Mesodermal cell (in vitro differentiated cells): ENCODE measurements around the gene TTC39C.
"Not testable (repeated sequence)": the region's sequence is repeated elsewhere in the genome, so short reads cannot be mapped to it uniquely, and the experiment has no call there.

Source experiments
- H3K27ac ChIP-seq: 2 replicates; pipeline ENCODE4 v1.7.0; 2013; ENCODE audit warnings: mild to moderate bottlenecking, low read depth, low read length, moderate library complexity; ENCODE audit not compliant: severe bottlenecking
- H3K36me3 ChIP-seq: 2 replicates; pipeline ENCODE4 v1.7.1; 2013; ENCODE audit warnings: mild to moderate bottlenecking, low read length, moderate library complexity; ENCODE audit not compliant: control insufficient read depth, insufficient read depth
- H3K4me1 ChIP-seq: one replicate; pipeline ENCODE4 v1.7.1; 2013; ENCODE audit warnings: mild to moderate bottlenecking, low read length; ENCODE audit not compliant: insufficient read depth, control insufficient read depth, poor library complexity, severe bottlenecking
- H3K4me3 ChIP-seq: 2 replicates; pipeline ENCODE4 v1.7.0; 2013; ENCODE audit warnings: low read length, control low read depth, mild to moderate bottlenecking; ENCODE audit not compliant: insufficient read depth, poor library complexity, severe bottlenecking; ENCODE audit errors: extremely low read depth
- H3K9me3 ChIP-seq: 2 replicates; pipeline ENCODE4 v1.7.1; 2013; ENCODE audit warnings: mild to moderate bottlenecking, low read length, moderate library complexity; ENCODE audit not compliant: control insufficient read depth
- WGBS, 2 experiments: methylation state at CpG; one replicate each; pipeline ENCODE4 v1.1.5; 2013; ENCODE audit warnings: missing lambda C conversion rate in 2 of 2; ENCODE audit not compliant: insufficient coverage in 2 of 2; 5-methylcytosine and 5-hydroxymethylcytosine counted together

Gene TTC39C

DNA sequence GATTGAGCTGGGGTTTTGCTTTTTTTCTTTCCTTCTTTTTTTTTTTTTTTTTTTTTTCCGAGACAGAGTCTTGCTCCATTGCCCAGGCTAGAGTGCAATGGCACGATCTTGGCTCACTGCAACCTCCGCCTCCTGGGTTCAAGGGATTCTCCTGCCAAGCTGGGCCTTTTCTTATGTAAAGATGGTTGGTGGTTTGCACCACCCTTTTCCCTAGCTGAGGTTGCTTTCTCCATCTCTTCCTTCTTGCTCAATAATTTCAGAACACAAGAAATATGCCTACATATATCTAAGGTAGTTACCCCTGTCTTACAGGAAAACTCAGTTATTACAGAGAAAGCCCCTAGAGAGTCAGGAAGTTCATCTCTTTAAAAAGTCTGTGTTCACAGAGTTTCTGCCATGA is 7.0 kb downstream of the TTC39C start:
- Histone ChIP-seq H3K4me3 (no peak overlapping the region), H3K4me1 (no peaks in the 10 kb centered on the region), H3K9me3 (no peaks in the 10 kb centered on the region), H3K27ac (no peak overlapping the region), H3K36me3 (peaks cover 7% of the 10 kb centered on the region)
- whole genome bisulfite sequencing, 2 experiments: no CpG with 5 or more reads among the region's 3 CpGs

DNA sequence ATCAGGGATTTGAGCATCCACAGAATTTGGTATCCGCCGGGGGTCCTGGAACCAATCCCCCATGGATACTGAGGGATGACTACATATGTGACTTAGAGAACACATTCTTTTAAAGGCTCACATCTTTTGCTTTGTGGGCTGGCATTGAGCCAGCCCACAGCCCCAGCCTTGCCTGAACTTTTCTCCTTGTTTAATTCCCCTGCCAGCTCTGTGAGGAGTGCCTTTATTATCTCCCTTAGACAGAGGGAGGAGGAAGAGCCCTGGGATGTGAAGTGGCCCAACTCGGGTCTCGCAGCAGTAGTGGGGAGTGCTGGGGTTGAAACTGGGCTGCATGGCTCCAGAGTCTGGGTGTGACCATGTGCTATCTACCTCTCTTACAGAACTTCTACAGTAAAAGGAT is 7.6 kb downstream of the TTC39C start:
- H3K27ac ChIP-seq: no peak overlapping the region
- H3K4me3 ChIP-seq: no peak overlapping the region
- WGBS, 2 experiments: 94 to 100% methylated on average over 2 of the region's 4 CpGs
- peaks cover 7% of the 10 kb centered on the region for H3K36me3 ChIP-seq
- H3K4me1 ChIP-seq: no peaks in the 10 kb centered on the region
- H3K9me3 ChIP-seq: no peaks in the 10 kb centered on the region

DNA sequence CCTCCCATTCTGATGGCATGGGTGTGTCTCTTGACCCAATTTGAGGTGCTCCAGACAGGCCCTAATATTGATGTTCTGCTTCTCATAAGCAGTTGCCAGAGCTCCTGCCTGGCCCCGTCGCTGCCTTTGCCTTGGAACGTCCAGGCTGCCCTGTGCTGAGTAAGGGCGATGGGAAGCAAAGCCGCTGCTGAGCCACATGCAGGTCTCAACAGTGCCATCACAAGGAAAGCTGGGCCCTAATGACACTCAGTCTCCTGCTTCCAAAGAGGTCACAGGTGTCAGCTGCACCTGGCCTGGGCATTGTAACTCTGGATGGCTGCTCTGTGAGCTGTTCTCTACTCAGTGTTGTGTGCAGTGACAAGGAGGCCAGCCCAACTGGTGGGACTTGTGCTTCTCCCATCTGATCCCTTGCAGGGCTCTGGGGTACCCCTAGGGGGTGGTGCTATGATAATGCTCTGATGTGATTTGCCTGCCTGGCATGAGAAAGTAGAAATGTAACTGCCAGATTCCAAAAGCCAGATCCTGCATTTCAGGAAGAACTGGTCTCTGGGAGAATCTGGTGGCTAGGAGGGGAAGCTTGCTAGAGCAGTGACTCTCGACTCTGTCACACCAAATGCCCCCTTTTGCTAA is 8.7 kb downstream of the TTC39C start:
- Histone ChIP-seq H3K9me3 (no peaks in the 10 kb centered on the region), H3K27ac (no peak overlapping the region), H3K4me3 (no peak overlapping the region), H3K36me3 (peaks cover 7% of the 10 kb centered on the region), H3K4me1 (no peaks in the 10 kb centered on the region)
- 92 to 97% methylated on average over 5 of the region's 6 CpGs for WGBS, 2 experiments

DNA sequence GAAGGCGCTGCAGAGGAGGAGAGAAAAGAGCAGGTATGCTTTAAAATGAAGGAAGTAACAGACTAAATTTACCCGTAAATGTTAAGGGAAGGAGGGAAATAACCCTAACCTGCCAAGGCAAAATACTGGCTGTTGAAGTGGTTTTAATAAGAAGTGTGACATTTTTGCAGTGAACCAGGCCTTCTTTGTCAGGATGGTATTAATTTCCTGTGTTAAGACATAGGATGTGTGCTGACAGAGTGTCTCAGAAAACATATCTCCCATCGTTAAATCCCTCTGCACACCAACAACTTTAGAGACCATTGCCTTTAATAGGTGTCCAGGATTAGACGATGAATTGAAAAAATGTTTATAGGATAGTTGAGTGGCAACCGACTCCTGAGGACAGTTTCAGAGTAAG is 9.9 kb downstream of the TTC39C start:
- no peaks in the 10 kb centered on the region for H3K4me1 ChIP-seq
- no peak overlapping the region for H3K4me3 ChIP-seq
- 92 to 95% methylated on average over 2 of the region's 5 CpGs for WGBS, 2 experiments
- H3K9me3 ChIP-seq: no peaks in the 10 kb centered on the region
- H3K27ac ChIP-seq: no peak overlapping the region
- peaks cover 7% of the 10 kb centered on the region for H3K36me3 ChIP-seq

GRCh38 chr18:24026457-24026856 is 11.9 kb downstream of the TTC39C start:
- Histone ChIP-seq H3K27ac (no peak overlapping the region), H3K4me1 (no peaks in the 10 kb centered on the region), H3K36me3 (peaks cover 7% of the 10 kb centered on the region), H3K9me3 (no peaks in the 10 kb centered on the region), H3K4me3 (no peak overlapping the region)
- 92 to 94% methylated on average over 2 of the region's 3 CpGs for WGBS, 2 experiments

DNA sequence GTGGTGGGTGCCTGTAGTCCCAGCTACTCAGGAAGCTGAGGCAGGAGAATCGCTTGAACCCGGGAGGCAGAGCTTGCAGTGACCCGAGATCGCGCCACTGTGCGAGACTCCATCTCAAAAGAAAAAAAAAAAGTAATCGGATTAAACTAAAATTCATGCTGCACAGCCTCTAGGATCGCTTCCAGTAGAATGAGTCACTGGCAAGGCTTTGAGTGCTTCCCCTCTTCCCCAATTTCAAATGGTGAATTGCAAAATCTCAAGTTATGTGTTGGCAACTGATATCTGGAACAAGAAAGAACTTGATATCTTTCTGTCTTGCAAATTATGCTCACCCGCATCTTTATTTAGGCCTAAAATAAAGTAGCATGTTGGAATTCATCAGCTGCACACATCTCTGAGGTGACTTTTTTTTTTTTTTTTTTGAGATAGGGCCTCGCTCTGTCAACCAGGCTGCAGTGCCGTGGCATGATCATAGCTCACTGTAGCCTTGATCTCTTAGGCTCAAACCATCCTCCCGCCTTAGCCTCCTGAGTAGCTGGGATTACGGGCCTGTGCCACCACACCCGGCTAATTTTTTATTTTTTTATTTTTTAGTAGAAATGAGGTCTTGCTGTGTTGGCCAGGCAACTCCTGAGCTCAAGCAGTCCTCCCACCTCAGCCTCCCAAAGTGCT is 12.7 kb downstream of the TTC39C start:
- Histone ChIP-seq H3K36me3 (peaks cover 7% of the 10 kb centered on the region), H3K9me3 (no peaks in the 10 kb centered on the region), H3K4me1 (no peaks in the 10 kb centered on the region), H3K27ac (no peak overlapping the region), H3K4me3 (no peak overlapping the region)
- 87 to 95% methylated on average over 7 to 11 of the region's 14 CpGs for WGBS, 2 experiments

DNA sequence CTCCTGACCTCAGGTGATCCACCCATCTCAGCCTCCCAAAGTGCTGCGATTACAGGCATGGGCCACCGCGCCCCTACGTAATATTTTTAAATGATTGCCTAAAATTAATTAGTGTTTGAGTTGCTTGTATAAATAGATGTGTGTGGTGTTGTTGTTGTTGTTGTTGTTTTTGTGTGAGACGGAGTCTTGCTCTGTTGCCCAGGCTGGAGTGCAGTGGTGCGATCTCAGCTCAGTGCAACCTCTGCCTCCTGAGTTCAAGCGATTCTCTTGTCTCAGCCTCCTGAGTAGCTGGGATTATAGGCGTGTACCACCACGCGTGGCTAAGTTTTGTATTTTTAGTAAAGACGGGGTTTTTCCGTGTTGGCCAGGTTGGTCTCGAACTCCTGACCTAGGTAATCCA is 14.4 kb downstream of the TTC39C start:
- H3K27ac ChIP-seq, H3K36me3 ChIP-seq, H3K4me3 ChIP-seq, H3K4me1 ChIP-seq, H3K9me3 ChIP-seq: not testable (repeated sequence)
- WGBS, 2 experiments: 86 to 92% methylated on average over 9 to 12 of the region's 13 CpGs

- H3K9me3 ChIP-seq: no peaks in the 10 kb centered on the region
- 85 to 94% methylated on average over 3 of the region's 3 CpGs for WGBS, 2 experiments
- no peaks in the 10 kb centered on the region for H3K4me1 ChIP-seq
- H3K4me3 ChIP-seq: no peak overlapping the region
- H3K36me3 ChIP-seq: no peaks in the 10 kb centered on the region
- H3K27ac ChIP-seq: no peak overlapping the region
Observed at GRCh38 chr18:24031318-24031717, 16.8 kb downstream of the TTC39C start.

GRCh38 chr18:24031916-24032315 is 17.4 kb downstream of the TTC39C start:
- Histone ChIP-seq H3K27ac (no peak overlapping the region), H3K4me1 (no peaks in the 10 kb centered on the region), H3K36me3 (no peaks in the 10 kb centered on the region), H3K9me3 (no peaks in the 10 kb centered on the region), H3K4me3 (no peak overlapping the region)
- 94 to 95% methylated on average over 4 to 6 of the region's 6 CpGs for WGBS, 2 experiments

GRCh38 chr18:24033641-24034412 is 19.3 kb downstream of the TTC39C start:
- WGBS, 2 experiments: 80 to 93% methylated on average over 1 to 2 of the region's 5 CpGs

DNA sequence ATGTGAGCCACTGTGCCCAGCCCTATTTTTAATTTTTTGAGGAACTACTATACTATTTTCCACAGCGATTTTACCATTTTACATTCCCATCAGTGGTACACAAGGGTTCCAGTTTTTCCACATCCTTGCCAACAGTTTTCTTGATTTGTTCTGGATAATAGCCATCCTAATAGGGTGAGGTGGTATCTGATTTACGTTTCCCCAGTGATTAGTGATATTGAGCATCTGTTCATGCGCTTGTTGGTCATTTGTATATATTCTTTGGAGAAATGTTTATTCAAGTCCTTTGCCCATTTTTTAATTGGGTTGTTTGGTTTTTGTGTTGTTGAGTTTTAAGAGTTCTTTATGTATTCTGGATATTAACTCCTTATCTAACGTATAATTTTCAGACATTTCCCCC is 20.8 kb downstream of the TTC39C start:
- 85 to 100% methylated on average over 2 to 3 of the region's 4 CpGs for WGBS, 2 experiments
- no peaks in the 10 kb centered on the region for H3K36me3 ChIP-seq
- H3K4me1 ChIP-seq: no peaks in the 10 kb centered on the region

More at GRCh38 chr18:24033641-24034412, 19.3 kb downstream of the TTC39C start:
- Histone ChIP-seq H3K4me1 (no peaks in the 10 kb centered on the region), H3K36me3 (no peaks in the 10 kb centered on the region), H3K9me3 (no peaks in the 10 kb centered on the region), H3K27ac (no peak overlapping the region), H3K4me3 (no peak overlapping the region)

More for the DNA sequence above, 20.8 kb downstream of the TTC39C start:
- no peak overlapping the region for H3K4me3 ChIP-seq
- no peaks in the 10 kb centered on the region for H3K9me3 ChIP-seq
- H3K27ac ChIP-seq: no peak overlapping the region
